Measurements from ENCODE around the gene IL9. TPM values are rescaled to one million over a fixed set of nuclear protein-coding genes. Genes with fewer than 3 reads are reported as not detected.

Gene IL9
- total RNA-seq, 2 donors from 2014 or later: not detected

DNA sequence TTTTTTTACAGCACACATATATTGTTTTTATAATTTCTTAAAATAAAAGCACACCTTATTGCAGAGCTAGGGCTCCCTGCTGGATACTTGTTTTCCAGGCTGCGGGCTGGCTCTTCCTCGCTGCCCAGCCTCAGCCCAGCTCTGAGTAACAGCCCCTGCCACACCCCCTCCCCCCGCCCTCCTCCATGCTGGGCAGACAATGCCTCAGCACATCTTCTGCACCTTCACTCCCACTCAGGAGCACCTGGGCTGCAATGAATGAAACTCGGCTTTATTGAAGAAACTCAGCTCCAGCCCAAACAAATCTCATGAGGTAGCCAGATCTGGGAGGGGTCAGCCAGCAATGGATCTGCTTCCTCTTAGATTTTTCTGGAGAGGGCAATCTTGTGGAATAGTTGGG is 9.5 kb downstream of the IL9 start:
- Histone ChIP-seq H3K27ac (no peak overlapping the region), H3K36me3 (no peaks in the 10 kb centered on the region), H3K9ac (ENCODE audit: low read depth in 2 of 2, low read length in 2 of 2) (no peak overlapping the region), H3K27me3 (no peaks in the 10 kb centered on the region), H3K4me1 (no peaks in the 10 kb centered on the region), H3K4me3 (no peak overlapping the region), H3K9me3 (no peaks in the 10 kb centered on the region)
- DNase-seq: no peak
- no peak for TF ChIP-seq CTCF (IDR thresholded peaks at IDR 0.05)
- intact Hi-C loops (cut with DNase I): loop anchor here (5.0 to 10.0 kb wide), 3 partner anchors 176 to 539 kb away; no protein-coding TSS in a partner anchor

DNA sequence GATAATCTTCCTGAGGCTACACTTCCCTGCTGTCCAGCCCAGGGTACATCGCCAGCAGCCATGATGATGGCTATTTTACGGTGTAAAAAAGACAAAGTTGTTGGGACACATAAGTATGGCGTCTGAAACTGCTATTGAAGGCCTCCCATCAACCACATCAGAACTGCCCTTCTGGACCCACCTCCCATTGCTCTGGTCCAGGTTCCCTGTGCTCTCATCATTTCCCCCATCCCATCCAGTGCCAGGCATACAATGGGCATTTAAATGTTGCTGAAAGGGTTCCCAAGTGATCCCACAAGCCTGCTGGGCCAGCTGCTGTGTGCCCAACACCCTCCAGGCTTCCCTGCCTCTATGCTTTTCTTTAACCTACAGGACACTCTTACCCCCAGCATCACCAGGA is 10.6 kb downstream of the IL9 start:
- Histone ChIP-seq H3K27ac (no peak overlapping the region), H3K4me3 (no peak overlapping the region), H3K9ac (ENCODE audit: low read depth in 2 of 2, low read length in 2 of 2) (no peak overlapping the region), H3K9me3 (no peaks in the 10 kb centered on the region), H3K4me1 (no peaks in the 10 kb centered on the region), H3K27me3 (no peaks in the 10 kb centered on the region), H3K36me3 (no peaks in the 10 kb centered on the region)
- intact Hi-C loops (cut with DNase I): loop anchor here (5.0 to 10.0 kb wide), 3 partner anchors 177 to 540 kb away; no protein-coding TSS in a partner anchor
- no peak for TF ChIP-seq CTCF (IDR thresholded peaks at IDR 0.05)
- DNase-seq: no peak

DNA sequence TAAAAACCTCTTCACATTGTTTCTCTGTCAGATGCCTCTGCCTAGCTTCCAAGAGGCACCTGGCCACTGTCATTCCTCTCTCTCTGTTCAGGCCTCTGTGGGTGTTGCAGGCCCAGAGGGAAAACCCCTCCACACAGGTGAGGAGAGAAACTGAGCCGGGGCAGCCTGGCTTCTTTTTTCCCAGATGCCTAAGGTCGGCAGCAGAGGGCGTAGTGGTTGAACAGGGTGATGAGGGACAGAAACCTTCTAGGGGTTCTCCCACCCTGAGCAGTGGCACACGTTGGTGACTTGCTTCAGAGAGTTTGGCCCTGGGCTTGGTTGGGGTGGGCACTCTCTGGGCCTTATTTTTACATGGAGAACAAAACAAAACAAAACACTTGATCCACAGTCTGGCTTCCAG is 12.2 kb downstream of the IL9 start:
- no peaks in the 10 kb centered on the region for H3K4me1 ChIP-seq
- H3K9ac ChIP-seq (ENCODE audit: low read depth in 2 of 2, low read length in 2 of 2): no peak overlapping the region
- H3K4me3 ChIP-seq: no peak overlapping the region
- no peaks in the 10 kb centered on the region for H3K27me3 ChIP-seq
- no peak overlapping the region for H3K27ac ChIP-seq
- H3K36me3 ChIP-seq: no peaks in the 10 kb centered on the region
- DNase-seq: no peak
- H3K9me3 ChIP-seq: no peaks in the 10 kb centered on the region
- TF ChIP-seq CTCF (IDR thresholded peaks at IDR 0.05): no peak
- intact Hi-C loops (cut with DNase I): loop anchor here (10.0 kb wide), 1 partner anchor 541 kb away; no protein-coding TSS in a partner anchor

- H3K4me1 ChIP-seq: no peaks in the 10 kb centered on the region
- no peak overlapping the region for H3K9ac ChIP-seq (ENCODE audit: low read depth in 2 of 2, low read length in 2 of 2)
- H3K4me3 ChIP-seq: no peak overlapping the region
- DNase-seq: no peak
- H3K36me3 ChIP-seq: no peaks in the 10 kb centered on the region
- H3K9me3 ChIP-seq: no peaks in the 10 kb centered on the region
- H3K27ac ChIP-seq: no peak overlapping the region
- no peak for TF ChIP-seq CTCF (IDR thresholded peaks at IDR 0.05)
- no peaks in the 10 kb centered on the region for H3K27me3 ChIP-seq
- intact Hi-C loops (cut with DNase I): loop anchor here (10.0 kb wide), 1 partner anchor 542 kb away; no protein-coding TSS in a partner anchor
These were observed 12.6 kb downstream of the IL9 start for GRCh38 chr5:135883026-135883425.

DNA sequence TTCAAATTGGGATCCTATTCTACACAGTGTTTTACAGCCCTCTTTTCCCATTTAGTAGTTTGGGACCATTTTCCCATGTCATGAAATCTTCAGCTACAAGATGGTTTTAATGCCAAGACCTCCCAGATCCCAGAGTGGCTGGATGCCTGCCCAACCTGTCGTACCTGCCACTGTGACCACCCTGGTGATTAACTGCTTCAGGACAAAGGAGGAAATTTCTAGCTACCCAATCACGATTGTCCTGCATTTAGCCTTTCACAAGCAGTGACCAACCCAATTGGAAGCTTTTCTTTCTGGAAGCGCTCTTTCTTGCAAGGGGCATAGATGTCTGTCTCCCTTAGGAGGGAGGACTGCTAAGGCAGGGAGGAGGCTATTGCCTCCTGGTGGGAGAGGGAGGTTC is 13.8 kb downstream of the IL9 start:
- TF ChIP-seq CTCF (IDR thresholded peaks at IDR 0.05): no peak
- no peak for DNase-seq
- Histone ChIP-seq H3K27ac (no peak overlapping the region), H3K36me3 (no peaks in the 10 kb centered on the region), H3K4me1 (no peaks in the 10 kb centered on the region), H3K9ac (ENCODE audit: low read depth in 2 of 2, low read length in 2 of 2) (no peak overlapping the region), H3K4me3 (no peak overlapping the region), H3K9me3 (no peaks in the 10 kb centered on the region), H3K27me3 (no peaks in the 10 kb centered on the region)
- intact Hi-C loops (cut with DNase I): loop anchor here (10.0 kb wide), 1 partner anchor 543 kb away; no protein-coding TSS in a partner anchor
